NB4 (cell line): Measurements from ENCODE around the gene SEMA3G.

Experiments
- CTCF ChIP-seq: IDR thresholded peaks from one replicate; pipeline ENCODE4 v1.5.1; 2012; ENCODE audit warnings: low read depth, low read length
- POLR2A ChIP-seq: IDR thresholded peaks from 2 replicates; pipeline ENCODE4 v1.6.1; 2011; ENCODE audit warnings: mild to moderate bottlenecking; ENCODE audit not compliant: insufficient read length; ENCODE audit errors: extremely low read depth

GRCh38 chr3:52441091-52441771, 3.7 kb downstream of the SEMA3G start:
- no peak for TF ChIP-seq CTCF
- TF ChIP-seq POLR2A: no peak
